GM18511 (cell line): ENCODE data around the gene CLDN17.

Experiments used
- ATAC-seq: cut with Tn5 transposase; IDR thresholded peaks from one replicate; pipeline ENCODE4 v1.9.1; 2021; ENCODE audit warnings: mild to moderate bottlenecking, moderate library complexity; ENCODE audit not compliant: unreplicated experiment

Gene CLDN17

GRCh38 chr21:30126576-30126975, 40.0 kb downstream of the CLDN17 start:
- no peak for ATAC-seq

- ATAC-seq, result no peak
These were observed 49.0 kb downstream of the CLDN17 start for GRCh38 chr21:30117631-30118030.

GRCh38 chr21:30116479-30116878, 50.1 kb downstream of the CLDN17 start:
- ATAC-seq, result no peak
